Activated CD4-positive, alpha-beta T cell treated with anti-CD3 and anti-CD28 coated beads for 36 hours (primary cell): ENCODE measurements around the gene PBRM1. TPM values are rescaled to one million over a fixed set of nuclear protein-coding genes. Genes with fewer than 3 reads are reported as not detected.
A peak's percentile ranks its signal among the peaks of the same experiment; 100 is the strongest.

Experiments
- ATAC-seq: fragments of 200-7000 bp; cut with Tn5 transposase; one replicate; pipeline ENCODE4 v1.10.0; 2021; ENCODE audit warnings: mild to moderate bottlenecking, moderate library complexity
- CTCF ChIA-PET: fragments of 350-600 bp; sonication (Branson Sonifier 250); formaldehyde crosslinking; loops from one replicate; lab custom pipeline; 2021; ENCODE audit warnings: antibody characterized with exemption; lab: Charles Lee
- POLR2A ChIA-PET: fragments of 350-600 bp; sonication (Branson Sonifier 250); formaldehyde crosslinking; loops from one replicate; lab custom pipeline; 2021; ENCODE audit warnings: antibody characterized with exemption, inconsistent platforms; lab: Charles Lee
- DNase-seq: peaks from one replicate; pipeline ENCODE4 v3.0.0-alpha.2; 2020
- H3K27ac Mint-ChIP-seq: one replicate; pipeline ENCODE4 v1.8.0; 2021; ENCODE audit warnings: mixed read lengths
- H3K27me3 Mint-ChIP-seq: one replicate; pipeline ENCODE4 v1.8.0; 2021; ENCODE audit warnings: mixed read lengths
- H3K36me3 Mint-ChIP-seq: one replicate; pipeline ENCODE4 v1.8.0; 2021; ENCODE audit warnings: low read depth, mixed read lengths
- H3K4me1 Mint-ChIP-seq: one replicate; pipeline ENCODE4 v1.8.0; 2021; ENCODE audit warnings: mixed read lengths
- H3K4me3 Mint-ChIP-seq: one replicate; pipeline ENCODE4 v1.8.0; 2021; ENCODE audit warnings: mild to moderate bottlenecking, moderate library complexity, mixed read lengths
- H3K9me3 Mint-ChIP-seq: one replicate; pipeline ENCODE4 v1.8.0; 2021; ENCODE audit warnings: low read depth, mixed read lengths
- intact Hi-C, 2 experiments: fragments of 100-400 bp; cut with DNase I in 1 of 2; cut with micrococcal nuclease in 1 of 2; formaldehyde crosslinking; loops; one replicate each; pipeline versions ENCODE4 v1.14.2 to v1.15.1; 2022 to 2024; cut with DNase I, micrococcal nuclease
- total RNA-seq, 2 experiments: library from RNA; stranded (reverse); gene quantifications; one replicate each; pipeline ENCODE4 v1.2.3, GENCODE V29; 2021

The PBRM1 gene
- total RNA-seq, 2 experiments from 2014 or later, result 57.6 to 59.8 TPM

GRCh38 chr3:52703341-52703740 is 17.6 kb upstream of the PBRM1 start:
- ChIA-PET CTCF (interaction anchor here (1.2 kb wide), 1 partner anchor 12 kb away, joined by 3 read pairs; no protein-coding TSS in a partner anchor), POLR2A (interaction anchor here (1.1 kb wide), 1 partner anchor 12 kb away, joined by 3 read pairs; no protein-coding TSS in a partner anchor)
- peaks cover 21% of the 10 kb centered on the region for H3K36me3 Mint-ChIP-seq
- peaks cover 28% of the 10 kb centered on the region for H3K4me1 Mint-ChIP-seq
- H3K4me3 Mint-ChIP-seq, result no peak overlapping the region
- H3K27ac Mint-ChIP-seq, result no peak overlapping the region
- intact Hi-C loops, result loop anchor here in 1 of 2 experiments (10.0 kb wide), 2 partner anchors 191 to 341 kb away; partner anchors contain the start of genes SFMBT1 and STIMATE
- no peak for DNase-seq
- H3K9me3 Mint-ChIP-seq, result no peaks in the 10 kb centered on the region
- no peak for ATAC-seq
- no peaks in the 10 kb centered on the region for H3K27me3 Mint-ChIP-seq

- H3K4me1 Mint-ChIP-seq, result peaks cover 31% of the 10 kb centered on the region
- DNase-seq (no peak), ATAC-seq (no peak)
- H3K9me3 Mint-ChIP-seq, result no peaks in the 10 kb centered on the region
- no peaks in the 10 kb centered on the region for H3K27me3 Mint-ChIP-seq
- ChIA-PET POLR2A (interaction anchor here (0.6 to 2.3 kb wide), 3 partner anchors 11 to 227 kb away, joined by 3 to 9 read pairs (median 3); no protein-coding TSS in a partner anchor), CTCF (interaction anchor here (0.9 to 1.4 kb wide), 2 partner anchors 9 to 123 kb away, joined by 3 read pairs; no protein-coding TSS in a partner anchor)
- H3K4me3 Mint-ChIP-seq, result no peak overlapping the region
- peaks cover 45% of the 10 kb centered on the region for H3K36me3 Mint-ChIP-seq
- intact Hi-C loops, result no loop called here
- peak overlapping the region; percentile 77 for H3K27ac Mint-ChIP-seq
Measured at GRCh38 chr3:52697632-52697965, 11.9 kb upstream of the PBRM1 start.

GRCh38 chr3:52696830-52697631 is 11.3 kb upstream of the PBRM1 start:
- intact Hi-C loops, result no loop called here
- CTCF ChIA-PET, result interaction anchor here (0.9 to 1.4 kb wide), 2 partner anchors 9 to 124 kb away, joined by 3 read pairs; no protein-coding TSS in a partner anchor
- ATAC-seq, result no peak
- H3K4me3 Mint-ChIP-seq, result no peak overlapping the region
- peaks cover 33% of the 10 kb centered on the region for H3K4me1 Mint-ChIP-seq
- no peaks in the 10 kb centered on the region for H3K9me3 Mint-ChIP-seq
- peaks cover 47% of the 10 kb centered on the region for H3K36me3 Mint-ChIP-seq
- POLR2A ChIA-PET, result interaction anchor here (0.6 to 2.3 kb wide), 4 partner anchors 8 to 227 kb away, joined by 3 to 9 read pairs (median 4); partner anchors contain the start of genes GLT8D1 and SPCS1
- no peaks in the 10 kb centered on the region for H3K27me3 Mint-ChIP-seq
- DNase-seq, result no peak
- H3K27ac Mint-ChIP-seq, result peak overlapping the region; percentile 77

- POLR2A ChIA-PET, result interaction anchor here (1.3 to 2.3 kb wide), 2 partner anchors 9 kb away, joined by 4 to 9 read pairs; partner anchors contain the start of genes GLT8D1 and SPCS1
- DNase-seq (no peak), ATAC-seq (no peak)
- Mint-ChIP-seq H3K4me3 (no peak overlapping the region), H3K27ac (peak overlapping the region; percentile 28), H3K9me3 (no peaks in the 10 kb centered on the region), H3K4me1 (peaks cover 39% of the 10 kb centered on the region), H3K36me3 (peaks cover 54% of the 10 kb centered on the region), H3K27me3 (no peaks in the 10 kb centered on the region)
- CTCF ChIA-PET, result interaction anchor here (1.4 kb wide), 1 partner anchor 8 kb away, joined by 3 read pairs; no protein-coding TSS in a partner anchor
- intact Hi-C loops, result no loop called here
Measured at GRCh38 chr3:52695798-52696671, 10.3 kb upstream of the PBRM1 start.

DNA sequence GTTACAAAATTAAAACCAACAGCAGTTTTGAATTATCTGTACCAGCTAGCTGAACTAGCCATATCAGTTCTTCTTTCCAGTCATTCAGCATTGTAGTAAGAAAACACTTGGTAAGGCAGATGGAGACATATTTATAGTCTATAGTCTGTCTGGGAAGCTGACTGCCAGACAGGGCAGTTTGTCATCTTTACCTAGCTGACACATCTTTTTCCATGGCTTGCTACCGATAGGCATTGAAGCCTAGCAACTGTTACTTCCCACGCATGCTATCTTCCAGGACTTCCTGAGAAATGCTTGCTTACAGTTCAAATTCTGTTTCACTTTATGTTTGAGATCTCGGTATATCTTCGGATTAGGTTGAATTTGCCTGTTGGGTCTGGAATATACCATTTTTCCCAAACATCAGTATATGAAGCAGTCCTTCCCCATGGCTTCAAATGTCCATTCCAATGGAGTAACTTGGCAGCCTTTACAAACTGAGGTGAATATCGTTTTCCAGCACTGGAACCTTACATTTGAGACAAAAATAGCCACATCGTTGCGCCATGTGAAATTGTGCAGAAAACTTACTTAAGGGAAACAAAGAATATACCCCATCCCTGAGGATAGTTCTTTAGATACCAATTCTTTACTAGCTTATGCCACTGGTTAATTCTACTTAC is 8.9 kb upstream of the PBRM1 start:
- ChIA-PET CTCF (no interaction called here), POLR2A (no interaction called here)
- no peak overlapping the region for H3K27ac Mint-ChIP-seq

DNA sequence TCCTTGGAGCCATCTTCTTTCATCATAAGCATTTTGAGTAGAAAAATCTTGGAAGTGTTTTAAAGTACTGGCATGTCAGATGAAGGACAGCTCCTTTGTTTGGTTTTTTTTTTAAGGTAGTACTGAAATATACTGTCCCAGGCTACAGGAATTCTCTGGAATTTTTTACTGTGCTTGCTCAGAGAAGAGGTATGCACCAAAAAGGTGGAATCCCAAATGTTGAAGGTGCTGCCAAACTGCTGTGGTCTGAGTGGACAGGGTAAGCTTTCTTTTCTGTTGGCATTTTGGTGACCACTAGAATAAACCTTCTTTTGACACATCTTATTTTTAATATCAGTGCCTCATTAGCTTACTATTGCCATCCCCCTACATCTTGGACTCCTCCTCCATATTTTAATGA is 7.4 kb upstream of the PBRM1 start:
- ChIA-PET POLR2A (interaction anchor here (0.6 to 1.1 kb wide), 2 partner anchors 12 to 354 kb away, joined by 5 to 10 read pairs; partner anchors contain the start of genes GLT8D1 and SPCS1), CTCF (interaction anchor here (1.2 kb wide), 1 partner anchor 8 kb away, joined by 7 read pairs; no protein-coding TSS in a partner anchor)
- no peak overlapping the region for H3K4me3 Mint-ChIP-seq
- H3K36me3 Mint-ChIP-seq, result peaks cover 76% of the 10 kb centered on the region
- H3K4me1 Mint-ChIP-seq, result peaks cover 66% of the 10 kb centered on the region
- peak overlapping the region; percentile 77 for H3K27ac Mint-ChIP-seq
- no peaks in the 10 kb centered on the region for H3K27me3 Mint-ChIP-seq
- intact Hi-C loops, result no loop called here
- ATAC-seq (no peak), DNase-seq (no peak)
- no peaks in the 10 kb centered on the region for H3K9me3 Mint-ChIP-seq

More for the DNA sequence above, 8.9 kb upstream of the PBRM1 start:
- intact Hi-C loops, result no loop called here
- Mint-ChIP-seq H3K4me1 (peaks cover 51% of the 10 kb centered on the region), H3K4me3 (no peak overlapping the region), H3K9me3 (no peaks in the 10 kb centered on the region), H3K27me3 (no peaks in the 10 kb centered on the region), H3K36me3 (peaks cover 66% of the 10 kb centered on the region)
- DNase-seq (no peak), ATAC-seq (no peak)

DNA sequence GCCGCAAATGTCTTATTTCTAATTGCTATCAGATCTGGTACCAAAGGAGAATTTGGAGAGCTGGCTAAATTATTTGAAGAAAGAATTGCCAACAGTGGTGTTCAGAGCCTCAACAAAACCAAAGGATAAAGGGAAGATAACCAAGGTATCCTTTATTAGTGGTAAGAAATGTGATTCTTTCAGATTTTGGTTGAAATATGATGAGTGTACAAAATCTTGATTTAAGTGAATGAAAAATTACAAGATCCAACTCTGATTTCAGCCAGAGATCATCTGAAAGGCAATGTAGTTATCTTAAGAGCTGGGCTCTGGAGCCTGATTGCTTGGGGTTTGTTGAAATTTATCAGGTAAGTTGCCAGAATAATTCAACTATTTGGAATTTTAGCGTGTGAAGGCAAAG is 4.8 kb upstream of the PBRM1 start:
- intact Hi-C loops, result no loop called here
- peak overlapping the region; percentile 80 for H3K27ac Mint-ChIP-seq
- no peaks in the 10 kb centered on the region for H3K27me3 Mint-ChIP-seq
- POLR2A ChIA-PET, result interaction anchor here (1.0 to 1.1 kb wide), 2 partner anchors 13 to 15 kb away, joined by 3 to 4 read pairs; partner anchors contain the start of genes GLT8D1 and SPCS1
- H3K36me3 Mint-ChIP-seq, result peaks cover 88% of the 10 kb centered on the region
- no peak overlapping the region for H3K4me3 Mint-ChIP-seq
- CTCF ChIA-PET, result interaction anchor here (1.0 to 1.2 kb wide), 3 partner anchors 11 to 15 kb away, joined by 3 to 4 read pairs (median 3); partner anchors contain the start of genes GLT8D1 and SPCS1
- no peak for ATAC-seq
- H3K4me1 Mint-ChIP-seq, result peaks cover 71% of the 10 kb centered on the region
- DNase-seq, result no peak
- no peaks in the 10 kb centered on the region for H3K9me3 Mint-ChIP-seq

- Mint-ChIP-seq H3K4me3 (peak overlapping the region; percentile 99), H3K9me3 (no peaks in the 10 kb centered on the region), H3K27ac (peak overlapping the region; percentile 98), H3K27me3 (no peaks in the 10 kb centered on the region), H3K4me1 (peaks cover 68% of the 10 kb centered on the region), H3K36me3 (peaks cover 82% of the 10 kb centered on the region)
- ATAC-seq, result no peak
- CTCF ChIA-PET, result interaction anchor here (0.7 to 1.4 kb wide), 3 partner anchors 8 to 16 kb away, joined by 3 to 4 read pairs (median 3); no protein-coding TSS in a partner anchor
- POLR2A ChIA-PET, result interaction anchor here (3.7 kb wide), 1 partner anchor 17 kb away, joined by 16 read pairs; the partner anchor contains the start of genes GLT8D1 and SPCS1
- DNase-seq, result no peak
- intact Hi-C loops, result loop anchor here (5.0 to 10.0 kb wide), 6 partner anchors 208 to 1196 kb away; partner anchors contain the start of genes WDR82 (in 2 of the 2), ABHD14A (in 1 of the 2), ABHD14B (in 1 of the 2) and ACTR8 (in 1 of the 2)
Measured at GRCh38 chr3:52689151-52689550, 3.4 kb upstream of the PBRM1 start.

GRCh38 chr3:52688266-52688665 is 2.6 kb upstream of the PBRM1 start:
- Mint-ChIP-seq H3K27me3 (no peaks in the 10 kb centered on the region), H3K27ac (peak overlapping the region; percentile 98), H3K4me3 (peak overlapping the region; percentile 99), H3K4me1 (peaks cover 71% of the 10 kb centered on the region), H3K36me3 (peaks cover 74% of the 10 kb centered on the region), H3K9me3 (no peaks in the 10 kb centered on the region)
- intact Hi-C loops, result loop anchor here (5.0 to 10.0 kb wide), 6 partner anchors 209 to 1197 kb away; partner anchors contain the start of genes WDR82 (in 2 of the 2), ABHD14A (in 1 of the 2), ABHD14B (in 1 of the 2) and ACTR8 (in 1 of the 2)
- ChIA-PET POLR2A (interaction anchor here (0.5 to 3.8 kb wide), 3 partner anchors 17 to 22 kb away, joined by 5 to 16 read pairs (median 11); partner anchors contain the start of genes GLT8D1 and SPCS1), CTCF (interaction anchor here (0.6 to 1.1 kb wide), 3 partner anchors 9 to 196 kb away, joined by 3 to 4 read pairs (median 3); no protein-coding TSS in a partner anchor)
- ATAC-seq (no peak), DNase-seq (no peak)
